ENCODE measurements around the gene CPA1.
"Not testable (repeated sequence)": the region's sequence is repeated elsewhere in the genome, so short reads cannot be mapped to it uniquely, and the experiment has no call there.

CPA1 gene

GRCh38 chr7:130374507-130374906 is 5.8 kb upstream of the CPA1 start:
- DNase-seq: no peak

GRCh38 chr7:130376461-130376860 is 3.8 kb upstream of the CPA1 start:
- not testable (repeated sequence) for DNase-seq

GRCh38 chr7:130377178-130377577 is 3.1 kb upstream of the CPA1 start:
- DNase-seq: no peak

GRCh38 chr7:130379019-130379418 is 1.3 kb upstream of the CPA1 start:
- no peak for DNase-seq

GRCh38 chr7:130379532-130379920 is 768 bp upstream of the CPA1 start:
- no peak for DNase-seq

GRCh38 chr7:130380861-130381455 is 664 bp downstream of the CPA1 start:
- no peak for DNase-seq

- DNase-seq: no peak
Observed at GRCh38 chr7:130381468-130382312, 1.4 kb downstream of the CPA1 start.

- no peak for DNase-seq
Observed at GRCh38 chr7:130383187-130383980, 3.1 kb downstream of the CPA1 start.

GRCh38 chr7:130384371-130384801 is 4.1 kb downstream of the CPA1 start:
- peak; percentile 40 to 65 (median 55) for DNase-seq

- no peak for DNase-seq
Observed at GRCh38 chr7:130384841-130385599, 4.7 kb downstream of the CPA1 start.

GRCh38 chr7:130385600-130386066 is 5.3 kb downstream of the CPA1 start:
- DNase-seq: no peak

- DNase-seq: no peak
Observed at GRCh38 chr7:130386876-130387275, 6.6 kb downstream of the CPA1 start.

- DNase-seq: no peak
Observed at GRCh38 chr7:130387306-130387627, 7.0 kb downstream of the CPA1 start.

- DNase-seq: no peak
Observed at GRCh38 chr7:130387628-130388403, 7.5 kb downstream of the CPA1 start.

- no peak for DNase-seq
Observed at GRCh38 chr7:130388671-130389070, 8.4 kb downstream of the CPA1 start.

GRCh38 chr7:130390486-130390885 is 10.2 kb downstream of the CPA1 start:
- DNase-seq: no peak

GRCh38 chr7:130393101-130393561 is 12.8 kb downstream of the CPA1 start:
- no peak for DNase-seq

GRCh38 chr7:130393841-130394411 is 13.6 kb downstream of the CPA1 start:
- peak; percentile 33 to 61 (median 42) for DNase-seq

- no peak for DNase-seq
Observed at GRCh38 chr7:130394421-130395195, 14.3 kb downstream of the CPA1 start.

GRCh38 chr7:130395421-130395820 is 15.1 kb downstream of the CPA1 start:
- no peak for DNase-seq

All from suppressor macrophage (primary cell).